Activated effector memory CD4-positive, alpha-beta T cell treated with anti-CD3 and anti-CD28 coated beads, Interleukin-2, amount 50 U/mL, for 16 hours (primary cell): Measurements from ENCODE around the gene PTGDR.

Experiments used
- DNase-seq: peaks from one replicate; pipeline ENCODE4 v3.0.0-alpha.2; 2020

Gene PTGDR, protein sequence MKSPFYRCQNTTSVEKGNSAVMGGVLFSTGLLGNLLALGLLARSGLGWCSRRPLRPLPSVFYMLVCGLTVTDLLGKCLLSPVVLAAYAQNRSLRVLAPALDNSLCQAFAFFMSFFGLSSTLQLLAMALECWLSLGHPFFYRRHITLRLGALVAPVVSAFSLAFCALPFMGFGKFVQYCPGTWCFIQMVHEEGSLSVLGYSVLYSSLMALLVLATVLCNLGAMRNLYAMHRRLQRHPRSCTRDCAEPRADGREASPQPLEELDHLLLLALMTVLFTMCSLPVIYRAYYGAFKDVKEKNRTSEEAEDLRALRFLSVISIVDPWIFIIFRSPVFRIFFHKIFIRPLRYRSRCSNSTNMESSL

DNA sequence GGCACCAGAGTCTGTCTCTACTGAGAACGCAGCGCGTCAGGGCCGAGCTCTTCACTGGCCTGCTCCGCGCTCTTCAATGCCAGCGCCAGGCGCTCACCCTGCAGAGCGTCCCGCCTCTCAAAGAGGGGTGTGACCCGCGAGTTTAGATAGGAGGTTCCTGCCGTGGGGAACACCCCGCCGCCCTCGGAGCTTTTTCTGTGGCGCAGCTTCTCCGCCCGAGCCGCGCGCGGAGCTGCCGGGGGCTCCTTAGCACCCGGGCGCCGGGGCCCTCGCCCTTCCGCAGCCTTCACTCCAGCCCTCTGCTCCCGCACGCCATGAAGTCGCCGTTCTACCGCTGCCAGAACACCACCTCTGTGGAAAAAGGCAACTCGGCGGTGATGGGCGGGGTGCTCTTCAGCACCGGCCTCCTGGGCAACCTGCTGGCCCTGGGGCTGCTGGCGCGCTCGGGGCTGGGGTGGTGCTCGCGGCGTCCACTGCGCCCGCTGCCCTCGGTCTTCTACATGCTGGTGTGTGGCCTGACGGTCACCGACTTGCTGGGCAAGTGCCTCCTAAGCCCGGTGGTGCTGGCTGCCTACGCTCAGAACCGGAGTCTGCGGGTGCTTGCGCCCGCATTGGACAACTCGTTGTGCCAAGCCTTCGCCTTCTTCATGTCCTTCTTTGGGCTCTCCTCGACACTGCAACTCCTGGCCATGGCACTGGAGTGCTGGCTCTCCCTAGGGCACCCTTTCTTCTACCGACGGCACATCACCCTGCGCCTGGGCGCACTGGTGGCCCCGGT lies at the start of gene PTGDR:
Gene PTGDR, plus strand, starts transcription at position 198 of the 778 bp plus-strand sequence. Its CDS starts 117 bp downstream, at position 315.
- peak; percentile 76 for DNase-seq

DNA sequence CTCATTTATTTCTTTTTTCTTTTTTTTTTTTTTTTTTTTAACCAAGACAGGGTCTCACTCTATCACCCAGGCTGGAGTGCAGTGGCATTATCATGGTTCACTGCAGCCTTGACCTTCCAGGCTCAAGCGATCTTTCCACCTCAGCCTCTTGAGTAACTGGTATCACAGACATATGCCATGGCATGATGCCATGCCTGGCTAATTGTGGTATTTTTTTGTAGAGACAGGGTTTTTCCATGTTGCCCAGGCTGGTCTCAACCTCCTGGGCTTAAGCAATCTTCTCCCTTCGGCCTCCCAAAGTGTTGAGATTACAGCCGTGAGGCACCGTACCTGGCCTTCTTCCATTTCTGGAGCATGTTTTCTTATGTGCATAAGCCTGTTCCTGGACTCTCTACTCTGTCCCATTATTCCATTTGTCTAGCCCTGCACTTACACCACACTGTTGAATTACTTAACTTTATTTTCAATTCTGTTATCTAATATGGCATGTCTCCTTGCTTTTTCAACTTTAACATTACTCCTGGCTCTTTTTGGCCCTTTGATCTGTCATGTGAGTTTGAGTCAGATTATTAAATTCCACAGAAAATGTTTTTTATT lies 47.9 kb upstream of the PTGDR start:
- no peak for DNase-seq

DNA sequence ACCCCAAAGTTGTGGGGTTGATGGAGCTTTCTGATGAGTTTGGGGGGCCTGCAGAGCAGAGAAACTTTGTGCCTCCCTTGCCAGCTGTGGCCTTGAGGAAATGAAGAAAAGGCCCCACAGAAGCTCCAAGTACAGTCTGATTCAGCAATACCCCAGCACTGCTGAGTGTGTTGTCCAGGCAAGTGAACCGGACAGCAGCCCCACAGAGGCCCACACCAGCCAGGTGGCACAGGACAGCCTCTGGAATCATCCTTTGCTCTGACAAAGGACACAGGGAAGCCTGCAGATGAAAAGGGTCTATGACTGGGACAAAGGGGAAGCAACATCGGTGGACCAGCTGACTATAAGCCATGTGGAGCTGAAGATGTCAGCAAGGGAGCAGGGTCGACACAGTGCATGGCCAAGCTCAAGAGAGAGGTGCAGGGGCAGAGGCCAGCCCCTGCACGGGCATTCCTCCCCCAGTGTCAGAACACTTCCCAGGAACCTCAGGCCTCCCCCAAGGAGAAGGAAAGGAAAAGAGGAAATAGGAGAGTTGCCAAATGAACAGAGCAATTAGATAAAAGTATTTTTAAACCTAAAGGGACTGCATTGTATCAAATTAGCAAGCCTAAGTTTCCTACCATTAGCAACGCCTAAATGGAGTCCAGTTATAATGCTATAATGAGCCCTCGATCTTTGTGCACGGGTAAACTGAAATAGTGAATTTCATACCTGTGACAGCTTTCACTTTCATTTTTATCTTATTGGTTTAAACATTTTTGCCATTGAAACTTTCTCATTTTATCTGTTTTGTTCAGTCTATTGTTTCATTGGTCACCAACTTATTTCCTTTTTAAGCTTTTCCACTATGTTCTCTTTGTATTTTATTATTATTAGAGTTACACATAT lies 46.3 kb upstream of the PTGDR start:
- DNase-seq, result no peak

DNA sequence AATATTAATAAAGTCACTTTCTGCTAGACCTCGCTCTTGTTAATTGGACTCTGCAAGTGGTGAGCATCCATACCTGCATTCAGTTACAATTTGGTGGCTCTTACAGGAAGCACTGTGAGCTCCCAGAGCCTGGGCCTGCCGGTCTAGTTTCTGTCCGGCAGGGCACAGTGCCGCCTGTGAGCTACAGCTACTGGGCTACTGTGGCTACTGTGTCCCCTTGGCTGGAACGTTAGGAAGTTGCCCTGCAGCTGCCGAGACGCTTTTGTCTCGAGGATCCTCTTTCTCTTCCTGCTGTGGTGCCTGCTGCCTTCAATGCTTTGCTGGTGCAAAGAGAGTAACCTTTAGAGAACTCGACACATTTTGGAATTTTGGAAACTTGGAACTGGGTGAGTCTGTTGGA lies 44.6 kb upstream of the PTGDR start:
- DNase-seq, result no peak

DNA sequence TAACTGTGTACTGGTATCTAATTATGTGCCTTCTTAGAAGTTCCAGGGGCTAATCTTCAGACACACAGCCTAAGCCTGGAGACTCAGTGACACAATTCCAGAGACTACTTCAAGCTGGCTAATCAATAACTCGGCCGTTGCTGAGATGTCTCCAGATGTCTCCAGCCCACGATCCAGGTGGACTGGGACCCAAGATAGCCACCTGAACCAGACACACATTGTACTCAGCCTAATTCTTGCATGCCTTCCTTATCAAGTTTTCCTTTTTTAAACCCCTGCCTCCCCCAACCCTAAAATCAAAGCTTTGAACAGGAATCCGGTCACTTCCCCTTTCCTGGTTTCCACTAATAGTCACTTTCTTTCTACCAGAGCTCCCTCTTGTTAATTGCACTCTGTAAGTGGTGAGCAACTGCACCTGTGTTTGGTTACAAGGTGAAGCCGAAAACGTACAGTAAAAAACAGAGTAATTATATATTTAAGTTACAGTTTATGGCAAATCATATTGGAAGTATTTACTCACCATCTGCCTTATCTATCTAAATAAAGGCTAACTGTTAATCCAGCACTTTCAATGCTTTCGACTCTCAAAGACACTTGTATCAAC lies 39.8 kb upstream of the PTGDR start:
- DNase-seq, result no peak

DNA sequence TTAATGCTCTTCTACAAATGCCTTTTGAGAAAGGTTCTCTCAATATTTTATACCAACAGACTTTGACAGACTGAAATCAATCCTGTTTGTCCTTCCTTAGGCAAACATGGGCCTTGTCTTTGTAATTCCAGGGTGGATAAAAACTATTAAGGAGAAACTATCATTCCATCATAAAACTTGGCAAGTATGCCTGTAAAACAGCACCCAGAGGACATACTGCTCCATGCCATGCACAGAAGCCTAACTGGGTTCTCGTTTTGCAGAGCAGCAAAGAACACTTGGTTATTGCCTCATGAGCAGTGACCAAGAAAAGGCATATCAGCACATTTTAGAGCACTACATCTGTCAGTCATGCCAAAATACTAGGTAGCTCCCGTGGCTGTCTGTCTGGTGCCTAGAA lies 33.8 kb upstream of the PTGDR start:
- DNase-seq, result no peak

DNA sequence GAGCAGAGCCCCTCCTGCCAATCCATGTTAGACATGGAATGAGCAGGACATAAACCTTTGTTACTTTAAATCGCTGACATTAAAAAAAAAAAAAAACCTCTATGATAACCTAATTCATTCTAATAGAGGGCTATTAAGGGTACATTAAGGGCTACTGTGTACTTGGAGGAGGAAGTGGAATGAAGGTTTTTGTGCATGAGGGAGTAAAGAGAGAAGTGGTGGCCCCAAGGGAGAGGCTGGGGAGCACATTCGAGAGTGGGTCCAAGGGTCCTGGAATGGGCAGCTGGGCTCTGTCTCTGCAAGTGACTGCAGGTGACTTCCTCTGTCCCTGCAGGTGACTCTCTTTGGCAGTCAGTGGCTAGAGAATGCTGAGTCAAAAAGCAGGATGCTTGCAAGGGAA lies 32.1 kb upstream of the PTGDR start:
- no peak for DNase-seq

DNA sequence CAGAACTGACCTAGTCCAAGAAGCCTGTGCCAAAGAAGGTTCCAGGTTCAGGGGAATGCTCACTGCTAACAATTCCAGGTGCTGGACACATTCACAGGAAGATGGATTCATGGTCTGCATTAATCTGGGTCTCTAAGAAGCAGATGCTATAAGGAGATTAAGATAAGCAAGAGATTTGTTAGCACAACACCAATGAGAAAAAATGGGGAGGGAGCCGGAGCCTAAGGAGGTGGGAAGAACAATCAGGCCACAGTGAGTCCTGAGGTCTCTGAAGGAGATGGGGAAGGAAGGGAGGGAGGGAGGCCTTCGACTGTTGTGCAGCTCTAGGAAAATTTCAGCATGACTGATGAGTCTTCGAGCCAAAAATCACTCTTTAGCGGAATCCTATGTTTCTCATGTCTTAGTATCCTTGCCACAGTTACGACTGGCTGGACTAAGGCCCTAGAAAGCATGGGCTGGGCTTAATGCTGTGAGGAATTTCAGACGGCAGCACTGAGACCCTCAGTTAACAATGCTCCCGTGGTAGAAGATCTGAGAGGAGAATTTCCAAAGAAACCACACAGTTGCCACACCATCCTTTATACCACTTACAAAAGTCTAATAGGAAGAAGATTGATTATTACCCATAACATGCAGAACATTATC lies 31.5 kb upstream of the PTGDR start:
- DNase-seq, result no peak

DNA sequence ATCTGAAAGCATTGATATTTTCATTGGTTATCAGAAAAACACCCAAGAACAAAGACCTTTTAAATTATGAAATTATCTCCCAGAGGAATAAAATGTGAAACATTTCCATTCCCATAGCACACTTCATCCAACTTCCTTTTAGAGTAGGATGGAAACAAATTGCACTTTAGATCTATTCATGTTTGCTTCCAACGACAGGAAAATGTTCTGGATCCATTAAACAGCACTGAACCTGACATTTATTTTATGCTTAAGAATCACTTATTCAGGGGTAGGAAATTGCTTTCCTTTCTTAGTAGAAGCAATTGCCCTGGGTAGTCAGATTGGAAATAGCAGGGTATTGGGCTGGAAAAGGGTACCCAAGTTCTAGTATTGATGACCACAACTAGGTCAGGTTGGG lies 28.8 kb upstream of the PTGDR start:
- DNase-seq, result no peak

DNA sequence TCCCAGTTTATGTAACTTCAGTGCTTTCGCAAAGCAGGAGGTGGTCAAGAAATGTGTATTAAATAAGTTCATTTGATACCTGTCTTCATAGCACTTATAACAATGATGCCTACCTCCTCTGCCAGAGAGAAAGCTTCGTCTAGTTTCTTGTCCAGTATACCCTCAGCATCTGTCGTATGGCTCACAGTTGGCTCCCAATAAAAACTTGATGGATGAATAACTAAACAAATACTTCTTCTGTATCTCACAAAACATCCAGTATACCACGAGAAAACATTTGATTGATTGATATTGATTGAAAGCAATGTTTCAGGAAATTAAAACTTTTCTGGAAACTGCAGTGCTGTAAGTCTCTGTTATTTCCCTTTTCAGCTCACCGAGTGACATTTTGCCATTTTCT lies 26.9 kb upstream of the PTGDR start:
- DNase-seq, result no peak

DNA sequence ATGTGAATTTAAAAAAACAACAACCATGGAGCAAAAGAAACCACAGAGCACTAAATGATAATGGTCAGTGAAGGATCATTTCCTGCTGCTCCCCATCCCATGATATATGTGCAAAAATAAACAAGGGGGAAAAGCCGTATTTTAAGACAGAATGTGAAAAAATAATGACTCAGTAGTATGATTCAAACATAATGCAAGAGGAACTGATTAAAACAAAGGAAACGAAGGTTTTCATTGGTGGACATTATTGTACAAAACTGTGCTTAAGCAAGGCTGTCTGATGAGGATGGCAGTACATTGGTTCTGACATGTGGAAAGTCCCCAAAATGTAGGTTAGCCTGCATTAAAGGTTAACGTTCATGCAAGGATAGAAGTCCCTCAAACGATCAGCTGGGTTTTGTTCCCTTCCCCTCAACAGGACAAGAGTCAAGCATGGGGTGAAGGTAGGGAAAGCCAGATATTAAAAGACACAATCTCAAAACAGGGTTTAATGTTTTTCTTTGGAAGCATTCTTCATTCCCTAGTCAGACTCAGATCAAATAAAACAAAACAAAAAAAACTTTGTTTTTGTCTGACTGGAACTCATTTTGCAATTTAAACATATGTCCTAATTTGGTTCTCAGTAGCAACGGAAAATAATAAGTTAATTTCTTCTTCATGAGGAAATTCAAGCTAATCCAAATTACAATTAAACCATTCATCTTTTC lies 26.3 kb upstream of the PTGDR start:
- DNase-seq, result no peak

DNA sequence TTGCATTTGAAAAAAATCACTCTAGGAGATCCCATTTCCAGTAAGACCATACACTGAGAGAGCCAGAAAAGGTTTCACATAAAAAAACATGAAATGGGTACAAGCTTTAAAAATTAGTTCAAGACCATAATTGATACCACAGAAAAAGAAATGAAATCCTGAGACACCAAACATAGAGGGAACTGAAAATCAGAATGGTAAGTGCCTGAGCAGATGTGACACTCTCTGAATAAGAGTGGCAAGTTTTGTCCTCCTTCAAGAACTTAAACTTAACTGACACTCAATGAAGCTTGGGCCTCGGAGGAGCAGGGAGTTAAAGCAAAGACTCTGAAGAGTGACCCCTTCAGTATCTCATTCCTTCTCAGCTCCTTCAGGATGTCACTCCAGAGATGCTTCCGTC lies 23.2 kb upstream of the PTGDR start:
- DNase-seq, result no peak

DNA sequence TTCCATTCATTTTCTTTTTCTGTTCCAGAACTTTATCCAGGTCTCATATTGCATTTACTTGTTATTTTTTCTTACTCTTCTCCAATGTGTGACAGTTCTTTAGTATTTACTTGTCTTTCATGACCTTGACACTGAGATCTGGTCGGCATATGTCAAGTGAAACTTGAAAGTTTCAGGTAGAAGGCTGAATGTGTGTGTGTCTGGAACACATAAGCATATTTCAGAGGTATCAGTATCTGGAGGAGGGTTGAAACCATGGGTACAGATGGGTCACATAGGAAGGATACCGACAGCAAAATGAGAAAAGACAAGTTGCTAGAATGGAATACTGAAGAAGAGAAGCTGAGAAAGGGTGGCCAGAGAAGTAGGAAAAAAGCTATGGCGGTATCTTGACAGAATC lies 22.5 kb upstream of the PTGDR start:
- DNase-seq, result no peak

DNA sequence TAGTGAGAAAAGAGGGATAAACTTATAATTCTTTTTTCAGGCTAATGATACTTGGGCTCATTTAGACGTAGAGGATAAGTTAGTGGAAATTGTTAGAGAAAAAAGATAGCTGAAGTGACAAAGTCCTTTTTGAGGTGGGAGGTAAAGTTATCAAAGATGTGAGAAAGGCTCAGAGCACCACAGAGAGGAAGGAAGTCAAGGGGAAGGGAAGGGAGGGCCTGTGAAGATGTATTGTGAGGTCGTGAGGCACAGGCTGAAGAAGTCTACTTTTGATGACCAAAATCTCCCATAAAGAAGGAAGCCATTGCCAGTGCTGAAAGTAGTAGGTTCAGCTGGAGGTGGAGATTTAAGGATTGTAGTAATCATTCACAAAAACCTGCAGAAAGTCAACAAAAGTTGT lies 19.4 kb upstream of the PTGDR start:
- no peak for DNase-seq

DNA sequence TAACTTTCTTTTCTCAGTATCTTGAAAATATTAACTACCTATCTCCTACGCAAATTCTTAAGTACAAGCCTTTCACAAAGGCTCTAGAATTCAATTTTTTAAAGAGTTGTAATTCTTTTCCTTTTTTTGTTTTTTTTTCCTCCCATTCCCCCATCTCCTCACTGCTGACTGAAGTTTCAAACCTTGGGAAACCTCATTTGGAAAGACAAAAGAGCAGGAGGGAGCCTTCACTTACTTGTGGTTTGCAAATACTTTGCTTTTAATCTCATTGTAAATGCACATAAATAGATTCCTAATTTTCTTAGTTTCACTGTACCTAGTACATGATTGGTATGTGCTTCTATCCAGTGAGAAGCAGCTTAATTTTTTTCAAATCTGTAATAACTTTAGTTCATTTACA lies 15.8 kb upstream of the PTGDR start:
- no peak for DNase-seq

DNA sequence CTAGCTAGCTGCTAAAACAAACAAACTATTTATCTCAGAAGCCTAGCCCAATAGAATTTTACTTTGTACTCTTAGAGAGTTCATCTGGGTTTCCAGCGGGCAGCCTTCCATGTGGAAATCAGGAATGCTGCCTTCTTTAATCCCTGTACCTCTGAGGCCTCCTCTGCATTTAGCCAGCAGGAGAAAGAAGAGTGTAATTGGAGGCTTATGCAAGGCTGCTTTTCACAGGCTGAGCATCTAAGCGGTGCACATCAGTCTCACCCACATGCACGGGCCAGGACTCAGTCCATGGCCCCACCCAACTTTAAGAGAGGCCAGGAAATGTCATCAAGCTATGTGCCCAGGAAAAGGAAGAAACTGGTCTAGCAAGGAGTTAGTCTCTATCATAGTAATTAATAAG lies 14.0 kb upstream of the PTGDR start:
- DNase-seq, result no peak

DNA sequence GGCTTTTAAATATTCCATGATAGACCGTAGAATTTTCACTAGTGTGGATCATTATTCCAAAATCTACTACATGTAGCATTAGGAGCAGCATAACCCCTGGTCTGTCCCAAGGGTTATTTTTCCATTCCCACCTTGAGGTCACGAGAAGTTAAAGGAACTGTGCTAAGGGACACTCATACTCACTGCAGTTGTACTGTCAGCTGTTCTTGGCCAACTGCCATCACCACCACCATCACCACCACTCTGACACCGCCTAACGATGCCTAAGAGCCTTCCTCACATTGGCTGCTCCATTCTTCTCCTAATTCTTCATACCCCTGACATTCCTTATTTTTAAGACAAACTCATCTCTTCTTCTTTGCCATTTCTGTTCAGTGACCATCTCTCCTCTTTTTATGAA lies 13.4 kb upstream of the PTGDR start:
- no peak for DNase-seq

DNA sequence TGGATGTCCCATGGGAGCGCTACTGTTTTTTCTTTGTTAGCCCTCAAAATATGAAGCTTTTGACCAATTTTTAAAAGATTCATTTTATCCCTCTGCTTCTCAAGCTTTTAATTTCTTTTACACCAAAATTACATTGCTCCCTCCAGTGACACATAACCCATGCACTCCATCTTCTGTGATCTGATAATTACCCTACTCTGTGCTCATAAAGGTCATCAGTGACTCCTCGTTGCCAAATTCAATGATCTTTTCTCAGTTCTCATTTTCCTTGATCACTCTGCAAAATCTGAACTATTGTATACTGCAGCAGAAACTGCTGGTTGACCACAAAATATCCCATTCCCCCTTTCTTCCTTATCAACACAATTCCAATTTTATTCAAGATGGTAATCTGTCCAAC lies 8.7 kb upstream of the PTGDR start:
- no peak for DNase-seq

DNA sequence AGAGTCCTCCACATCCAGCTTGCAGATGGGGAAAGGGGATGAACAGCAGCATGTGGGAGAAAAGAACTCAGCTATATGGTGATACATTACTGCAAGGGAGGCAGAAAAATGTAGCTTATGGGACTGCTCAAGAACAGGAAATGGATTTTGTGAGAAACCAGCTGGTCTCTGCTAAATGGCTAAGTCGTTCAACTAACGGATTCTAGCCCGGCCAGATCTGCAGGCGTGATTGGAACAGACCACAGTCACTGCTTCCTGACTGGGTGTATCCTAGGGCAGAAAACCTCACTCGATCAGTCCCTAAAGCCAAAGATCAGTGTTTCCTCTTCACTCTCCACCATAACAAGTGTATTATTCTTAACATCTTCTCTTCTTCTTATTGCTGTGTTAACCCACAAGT lies 8.1 kb upstream of the PTGDR start:
- no peak for DNase-seq

DNA sequence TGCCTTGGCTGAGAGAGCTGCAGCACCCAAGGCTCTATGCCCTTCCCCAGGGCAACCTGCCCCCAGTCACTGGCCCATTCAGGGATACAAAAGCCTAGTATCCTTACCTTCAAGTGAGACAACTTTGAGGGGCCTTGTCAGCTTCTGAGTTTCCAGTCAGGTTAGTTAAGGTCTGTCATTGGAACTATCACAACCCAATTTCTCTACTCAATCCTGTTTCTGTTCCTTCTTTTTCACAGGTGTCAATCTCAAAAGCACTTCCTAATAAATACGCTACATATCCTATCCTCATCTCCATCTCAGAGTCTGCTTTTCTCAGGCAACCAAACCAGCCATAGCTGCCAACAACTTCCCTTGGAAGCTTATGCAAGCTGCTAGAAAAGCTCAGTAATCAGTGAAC lies 4.9 kb upstream of the PTGDR start:
- no peak for DNase-seq

DNA sequence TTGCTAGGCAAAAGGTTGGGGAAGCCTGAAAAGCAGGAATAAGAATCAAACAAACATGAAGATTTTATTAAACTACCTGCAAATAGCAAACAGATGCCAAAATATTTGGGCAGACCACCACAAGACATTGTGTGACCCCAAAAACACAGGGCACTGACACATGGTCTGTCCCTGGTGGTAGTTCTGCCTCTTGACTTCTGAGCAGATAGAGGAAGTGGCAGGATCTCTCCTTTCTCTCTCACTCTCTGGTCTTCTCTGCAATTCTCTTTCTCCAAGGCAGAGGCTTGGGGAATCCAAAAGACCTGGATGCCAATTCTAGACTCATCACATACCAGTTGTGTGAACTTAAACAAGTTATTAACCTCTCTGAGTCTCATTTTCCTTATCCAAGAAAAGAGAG lies 4.3 kb upstream of the PTGDR start:
- DNase-seq, result no peak

DNA sequence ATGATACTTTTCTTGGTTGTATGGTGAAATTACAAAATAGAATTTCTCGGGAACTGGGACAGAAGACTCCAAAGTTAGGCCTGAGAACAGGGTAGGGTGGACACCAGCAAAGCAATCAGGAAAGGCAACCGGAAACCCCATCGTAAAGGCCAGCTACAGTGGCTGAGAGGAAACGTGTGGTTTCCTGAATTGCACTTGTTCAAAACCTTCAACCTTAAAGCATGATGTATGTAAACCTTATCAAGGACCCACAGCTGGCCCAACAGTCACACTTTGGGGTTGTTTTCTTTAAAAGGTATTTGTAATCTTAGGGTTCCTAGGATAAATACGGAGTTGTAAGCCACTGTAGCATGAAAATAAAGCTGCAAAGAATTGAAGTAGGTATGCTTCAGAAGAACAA lies 2.2 kb upstream of the PTGDR start:
- no peak for DNase-seq
